Measurements from ENCODE around the gene CRACR2B. TPM values are rescaled to one million over a fixed set of nuclear protein-coding genes. Genes with fewer than 3 reads are reported as not detected.

Gene CRACR2B
- total and polyA plus RNA-seq, 2 of the 8 experiments (the other 6 are each of a cell fraction or from before 2014, with no cell fraction given), result 18.2 to 26.4 TPM

- no peak for TF ChIP-seq CHD7 (IDR thresholded peaks at IDR 0.05; ENCODE audit: insufficient replicate concordance, low read length)
- TF ChIP-seq BRCA1 (IDR thresholded peaks at IDR 0.05; ENCODE audit: low read depth, low read length), result no peak
- no peak for TF ChIP-seq KDM5A (IDR thresholded peaks at IDR 0.05; ENCODE audit: low read length)
- no peak for TF ChIP-seq CBX5 (IDR thresholded peaks at IDR 0.05; ENCODE audit: low read depth, low read length)
- TF ChIP-seq SIX5 (IDR thresholded peaks at IDR 0.05; ENCODE audit: low read depth, low read length), result no peak
- no peak for TF ChIP-seq TBP (IDR thresholded peaks at IDR 0.05; ENCODE audit: low read depth, low read length)
- TF ChIP-seq RFX5 (IDR thresholded peaks at IDR 0.05; ENCODE audit: borderline replicate concordance, low read depth, low read length), result no peak
- TF ChIP-seq RXRA (IDR thresholded peaks at IDR 0.05; ENCODE audit: insufficient read depth, low read depth, low read length), result no peak
- TF ChIP-seq NRF1 (IDR thresholded peaks at IDR 0.05; ENCODE audit: low read depth, low read length), result no peak
- no peak for TF ChIP-seq CHD2 (IDR thresholded peaks at IDR 0.05; ENCODE audit: low read length)
- no peak for TF ChIP-seq HDAC6 (IDR thresholded peaks at IDR 0.05; ENCODE audit: low read depth, low read length)
- TF ChIP-seq TCF12 (IDR thresholded peaks at IDR 0.05; ENCODE audit: low read depth, low read length), result no peak
Observed at GRCh38 chr11:798093-798713, 29.5 kb upstream of the CRACR2B start, which contains the start of gene SLC25A22 (continued).

All from H1 (cell line).